ENCODE data around the gene RNPS1. TPM values are rescaled to one million over a fixed set of nuclear protein-coding genes. Genes with fewer than 3 reads are reported as not detected.
A peak's percentile ranks its signal among the peaks of the same experiment; 100 is the strongest.

Gene RNPS1
- total RNA-seq, 1 experiment from 2014 or later: 131 TPM

- Histone ChIP-seq H3K4me3 (ENCODE audit: low read length) (no peak overlapping the region), H3F3A (ENCODE audit: low read length, unreplicated experiment) (no peaks in the 10 kb centered on the region), H3K27ac (ENCODE audit: low read length) (no peak overlapping the region), H3K9me2 (replicated peaks; ENCODE audit: low read length) (no peaks in the 10 kb centered on the region), H3K9me3 (ENCODE audit: low read length) (no peaks in the 10 kb centered on the region), H2AFZ (ENCODE audit: low read length) (no peak overlapping the region), H3K4me2 (ENCODE audit: low read length) (no peak overlapping the region), H3K36me3 (ENCODE audit: low read depth, low read length) (no peaks in the 10 kb centered on the region; the same call in 1 of the 2 replicates), H3K9ac (ENCODE audit: low read length) (no peak overlapping the region), H4K20me1 (ENCODE audit: low read length) (peaks cover 9% of the 10 kb centered on the region; the same call in 1 of the 2 replicates), H3K27me3 (ENCODE audit: low read length) (no peaks in the 10 kb centered on the region), H3K4me1 (ENCODE audit: insufficient read depth, low read length) (peaks cover 12% of the 10 kb centered on the region), H3K79me2 (ENCODE audit: low read length) (peaks cover 55% of the 10 kb centered on the region)
- DNase-seq (no peak), ATAC-seq (no peak)
- ChIA-PET POLR2A (ENCODE audit: unreplicated experiment) (no interaction called here), CTCF (no interaction called here)
- TF ChIP-seq EZH2 (IDR thresholded peaks at IDR 0.05; ENCODE audit: low read length, unreplicated experiment): no peak
- TF ChIP-seq EZH2phosphoT487 (IDR thresholded peaks at IDR 0.05; ENCODE audit: borderline replicate concordance, low read length): no peak
- no peak for TF ChIP-seq CTCF (conservative IDR thresholded peaks at IDR 0.05; ENCODE audit: low read depth, low read length)
- intact Hi-C loops (cut with micrococcal nuclease): no loop called here
- BruUV-seq (replicated peaks): no TSS peak
Measured at GRCh38 chr16:2228161-2228824, 39.6 kb downstream of the RNPS1 start.

GRCh38 chr16:2226918-2227317 lies 41.0 kb downstream of the RNPS1 start:
- H3K4me2 ChIP-seq (ENCODE audit: low read length): peak overlapping the region; percentile 68; the same call in 1 of the 2 replicates
- no peaks in the 10 kb centered on the region for H3K9me3 ChIP-seq (ENCODE audit: low read length)
- H3K79me2 ChIP-seq (ENCODE audit: low read length): peaks cover 55% of the 10 kb centered on the region
- TF ChIP-seq EZH2 (IDR thresholded peaks at IDR 0.05; ENCODE audit: low read length, unreplicated experiment) (no peak), EZH2phosphoT487 (IDR thresholded peaks at IDR 0.05; ENCODE audit: borderline replicate concordance, low read length) (no peak), CTCF (conservative IDR thresholded peaks at IDR 0.05; ENCODE audit: low read depth, low read length) (no peak)
- no peaks in the 10 kb centered on the region for H3K9me2 ChIP-seq (replicated peaks; ENCODE audit: low read length)
- no peaks in the 10 kb centered on the region; the same call in 1 of the 2 replicates for H3K36me3 ChIP-seq (ENCODE audit: low read depth, low read length)
- no TSS peak for BruUV-seq (replicated peaks)
- ChIA-PET POLR2A (ENCODE audit: unreplicated experiment) (interaction anchor here (0.5 to 1.1 kb wide), 2 partner anchors 71 to 262 kb away, joined by 3 to 25 read pairs; partner anchors contain the start of genes RPS2 and TRAF7), CTCF (interaction anchor here (1.0 kb wide), 1 partner anchor 33 kb away, joined by 3 read pairs; no protein-coding TSS in a partner anchor)
- H3K4me3 ChIP-seq (ENCODE audit: low read length): no peak overlapping the region
- DNase-seq (no peak), ATAC-seq (no peak)
- H3K27ac ChIP-seq (ENCODE audit: low read length): no peak overlapping the region
- H3K9ac ChIP-seq (ENCODE audit: low read length): no peak overlapping the region
- no peaks in the 10 kb centered on the region for H3K27me3 ChIP-seq (ENCODE audit: low read length)
- intact Hi-C loops (cut with micrococcal nuclease): no loop called here
- H3K4me1 ChIP-seq (ENCODE audit: insufficient read depth, low read length): peaks cover 12% of the 10 kb centered on the region
- H3F3A ChIP-seq (ENCODE audit: low read length, unreplicated experiment): no peaks in the 10 kb centered on the region
- H2AFZ ChIP-seq (ENCODE audit: low read length): no peak overlapping the region
- H4K20me1 ChIP-seq (ENCODE audit: low read length): peaks cover 9% of the 10 kb centered on the region; the same call in 1 of the 2 replicates
